Right lobe of liver (tissue), 4 donors: ENCODE results near the gene ZNF771.

ENCODE experiments used
- CTCF ChIP-seq, 4 donors: fragments of 200-600 bp in 3 of 4; fragments of 450-650 bp in 1 of 4; IDR thresholded peaks; one replicate each; pipeline versions ENCODE4 v1.5.1 to v1.8.0; 2016 to 2022; ENCODE audit warnings: antibody characterized with exemption in 4 of 4, mild to moderate bottlenecking in 2 of 4
- POLR2A ChIP-seq: fragments of 450-650 bp; IDR thresholded peaks from one replicate; pipeline ENCODE4 v1.6.1; 2017; ENCODE audit warnings: antibody characterized with exemption, mild to moderate bottlenecking
- donor health status: DM: no; HTN: no; CAD: no.
- donor health status: DM: no; HTN: no; CAD: no.
- donor health status: DM: no; HTN: yes; CAD: no.

GRCh38 chr16:30464078-30464477, 56.7 kb downstream of the ZNF771 start:
- no peak for TF ChIP-seq CTCF (IDR thresholded peaks at IDR 0.05)
- TF ChIP-seq POLR2A, result no peak
